PFSK-1 (cell line): Measurements from ENCODE around the gene ACIN1.

Source experiments
- POLR2AphosphoS5 ChIP-seq: IDR thresholded peaks from 2 replicates; pipeline ENCODE4 v1.6.1; 2012; ENCODE audit warnings: low read depth, mild to moderate bottlenecking, control low read depth, low read length, moderate library complexity
- TF ChIP-seq, protein P1 (sequence below), 2 experiments: IDR thresholded peaks; 2 replicates each; pipeline versions ENCODE4 v1.6.1 to v1.8.0; 2011 to 2012; ENCODE audit warnings: low read depth in 2 of 2, low read length in 2 of 2, control low read depth in 1 of 2, inconsistent platforms in 1 of 2, mild to moderate bottlenecking in 1 of 2, moderate library complexity in 1 of 2; ENCODE audit not compliant: insufficient read depth in 1 of 2

DNA sequence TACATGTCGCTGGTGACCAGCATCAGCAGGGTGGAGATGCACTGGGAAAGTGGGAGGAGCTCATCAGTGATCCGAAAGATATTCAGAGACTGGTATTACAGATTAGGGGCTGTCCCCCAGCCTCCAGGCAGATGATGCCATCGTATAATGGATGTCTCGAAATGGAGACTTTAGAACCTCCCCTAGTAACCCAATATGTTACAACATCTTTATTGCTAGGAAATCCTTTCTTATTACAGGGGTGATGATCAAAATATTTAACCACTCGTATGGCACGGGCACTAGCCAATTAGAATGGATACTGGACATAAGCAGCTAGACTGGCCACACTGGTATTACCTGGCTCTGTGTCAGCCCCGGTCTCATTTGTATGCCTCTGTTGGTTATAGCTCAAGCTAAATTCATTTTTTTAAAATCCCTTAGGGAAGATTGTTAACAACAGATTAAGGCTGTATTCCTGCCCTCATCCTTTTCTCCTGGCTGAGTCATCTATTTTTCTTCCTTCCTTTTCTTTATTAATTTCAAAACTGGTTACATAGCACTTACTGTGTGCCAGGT lies 34.9 kb upstream of the ACIN1 start:
- no peak for TF ChIP-seq POLR2AphosphoS5
- TF ChIP-seq, protein P1, sequence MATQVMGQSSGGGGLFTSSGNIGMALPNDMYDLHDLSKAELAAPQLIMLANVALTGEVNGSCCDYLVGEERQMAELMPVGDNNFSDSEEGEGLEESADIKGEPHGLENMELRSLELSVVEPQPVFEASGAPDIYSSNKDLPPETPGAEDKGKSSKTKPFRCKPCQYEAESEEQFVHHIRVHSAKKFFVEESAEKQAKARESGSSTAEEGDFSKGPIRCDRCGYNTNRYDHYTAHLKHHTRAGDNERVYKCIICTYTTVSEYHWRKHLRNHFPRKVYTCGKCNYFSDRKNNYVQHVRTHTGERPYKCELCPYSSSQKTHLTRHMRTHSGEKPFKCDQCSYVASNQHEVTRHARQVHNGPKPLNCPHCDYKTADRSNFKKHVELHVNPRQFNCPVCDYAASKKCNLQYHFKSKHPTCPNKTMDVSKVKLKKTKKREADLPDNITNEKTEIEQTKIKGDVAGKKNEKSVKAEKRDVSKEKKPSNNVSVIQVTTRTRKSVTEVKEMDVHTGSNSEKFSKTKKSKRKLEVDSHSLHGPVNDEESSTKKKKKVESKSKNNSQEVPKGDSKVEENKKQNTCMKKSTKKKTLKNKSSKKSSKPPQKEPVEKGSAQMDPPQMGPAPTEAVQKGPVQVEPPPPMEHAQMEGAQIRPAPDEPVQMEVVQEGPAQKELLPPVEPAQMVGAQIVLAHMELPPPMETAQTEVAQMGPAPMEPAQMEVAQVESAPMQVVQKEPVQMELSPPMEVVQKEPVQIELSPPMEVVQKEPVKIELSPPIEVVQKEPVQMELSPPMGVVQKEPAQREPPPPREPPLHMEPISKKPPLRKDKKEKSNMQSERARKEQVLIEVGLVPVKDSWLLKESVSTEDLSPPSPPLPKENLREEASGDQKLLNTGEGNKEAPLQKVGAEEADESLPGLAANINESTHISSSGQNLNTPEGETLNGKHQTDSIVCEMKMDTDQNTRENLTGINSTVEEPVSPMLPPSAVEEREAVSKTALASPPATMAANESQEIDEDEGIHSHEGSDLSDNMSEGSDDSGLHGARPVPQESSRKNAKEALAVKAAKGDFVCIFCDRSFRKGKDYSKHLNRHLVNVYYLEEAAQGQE (IDR thresholded peaks at IDR 0.05; ENCODE audit: insufficient read depth in 1 of 2, low read depth in 2 of 2, low read length in 2 of 2): no peak
